D721Med (cell line): ENCODE measurements around the gene LLGL1.

ENCODE experiments used
- DNase-seq: peaks from one replicate; pipeline ENCODE4 v3.0.0; 2011; ENCODE audit warnings: low spot score; ENCODE audit not compliant: insufficient read length
- FAIRE-seq: peaks from 2 replicates; lab custom pipeline; 2011; peaks lifted over from hg19 to GRCh38; lab: Jason Lieb, UNC
- CTCF ChIP-seq: IDR thresholded peaks from 2 replicates; pipeline ENCODE4 v1.5.1; 2012; ENCODE audit warnings: mild to moderate bottlenecking, control low read depth; ENCODE audit not compliant: insufficient read depth; ENCODE audit errors: missing control alignments

Gene LLGL1

GRCh38 chr17:18267927-18268711 lies 42.7 kb downstream of the LLGL1 start:
- FAIRE-seq, result no peak
- DNase-seq, result no peak
- no peak for TF ChIP-seq CTCF

- TF ChIP-seq CTCF, result no peak
These were observed 44.9 kb downstream of the LLGL1 start for GRCh38 chr17:18270046-18270931.

GRCh38 chr17:18277076-18277475 lies 51.6 kb downstream of the LLGL1 start:
- no peak for TF ChIP-seq CTCF
- FAIRE-seq, result no peak

More at GRCh38 chr17:18270046-18270931, 44.9 kb downstream of the LLGL1 start:
- no peak for DNase-seq
- FAIRE-seq, result no peak

GRCh38 chr17:18278867-18279266 lies 53.4 kb downstream of the LLGL1 start:
- FAIRE-seq (no peak), DNase-seq (no peak)
- no peak for TF ChIP-seq CTCF

More at GRCh38 chr17:18277076-18277475, 51.6 kb downstream of the LLGL1 start:
- DNase-seq, result no peak

GRCh38 chr17:18280249-18280648 lies 54.8 kb downstream of the LLGL1 start:
- FAIRE-seq, result no peak
- no peak for DNase-seq
- no peak for TF ChIP-seq CTCF

- FAIRE-seq (no peak), DNase-seq (no peak)
- no peak for TF ChIP-seq CTCF
These were observed 55.4 kb downstream of the LLGL1 start for GRCh38 chr17:18280766-18281371.
